GM04503 (cell line): ENCODE measurements around the gene ZNF76.

Experiments used
- DNase-seq: peaks from one replicate; pipeline ENCODE4 v3.0.0-alpha.2; 2012; ENCODE audit warnings: low read depth

ZNF76 gene

DNA sequence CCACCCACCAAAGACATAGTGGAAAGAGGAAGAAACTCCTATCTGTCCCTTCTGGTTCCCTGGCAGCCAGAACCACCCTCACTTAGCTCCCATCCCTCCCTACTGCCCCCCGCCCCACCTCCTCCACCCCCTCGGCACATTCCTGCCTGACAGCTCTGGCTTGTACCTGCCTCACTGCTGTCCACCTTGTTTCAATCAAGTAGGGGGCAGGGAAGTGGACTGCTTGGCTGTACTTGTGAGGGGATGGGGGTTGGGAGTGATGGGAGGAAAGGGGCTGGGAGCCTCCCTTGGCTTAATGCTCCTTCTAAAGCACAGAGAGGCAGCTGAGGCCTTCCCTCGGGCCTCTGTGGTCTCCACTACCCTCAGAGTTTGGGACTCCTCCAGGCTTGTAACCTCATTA lies 22.1 kb upstream of the ZNF76 start:
- DNase-seq = no peak

DNA sequence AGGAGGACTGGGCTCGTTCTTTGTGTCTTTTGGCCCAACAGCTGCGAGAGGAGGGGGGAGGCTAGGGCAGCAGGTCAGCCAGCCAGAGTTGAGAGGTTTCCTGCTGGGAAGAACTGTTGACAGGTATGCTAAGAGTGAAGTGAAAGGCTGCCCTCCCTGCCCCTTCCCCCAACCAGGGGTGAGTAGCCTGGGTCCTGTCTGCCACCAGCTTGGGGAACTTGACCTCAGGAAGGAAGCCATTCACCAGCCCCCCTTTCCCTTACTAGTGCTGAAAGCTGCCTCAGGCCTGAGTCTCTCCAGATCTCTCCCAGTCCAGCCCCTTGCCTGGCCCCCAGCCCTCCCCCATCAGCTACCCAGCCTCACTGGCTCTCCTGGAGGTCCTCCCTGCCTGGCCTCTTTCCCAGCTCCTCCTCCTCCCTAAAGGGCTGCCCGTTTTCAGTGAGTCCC lies 20.7 kb upstream of the ZNF76 start:
- no peak for DNase-seq

DNA sequence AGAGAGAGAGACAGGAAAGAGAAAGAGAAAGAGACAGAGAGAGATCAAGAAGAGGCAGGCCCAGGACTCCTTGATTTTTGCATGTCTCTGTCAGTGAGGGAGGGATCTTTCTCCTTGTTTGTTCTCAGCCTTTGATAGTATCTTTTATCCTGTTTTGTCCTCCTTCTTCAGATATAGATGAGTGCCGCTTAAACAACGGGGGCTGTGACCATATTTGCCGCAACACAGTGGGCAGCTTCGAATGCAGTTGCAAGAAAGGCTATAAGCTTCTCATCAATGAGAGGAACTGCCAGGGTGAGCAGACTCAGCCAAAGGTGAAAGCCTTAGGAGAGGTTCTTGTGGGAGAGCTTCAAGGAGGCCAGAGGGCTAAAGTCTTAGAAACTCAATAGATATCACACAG lies 20.0 kb upstream of the ZNF76 start:
- no peak for DNase-seq

DNA sequence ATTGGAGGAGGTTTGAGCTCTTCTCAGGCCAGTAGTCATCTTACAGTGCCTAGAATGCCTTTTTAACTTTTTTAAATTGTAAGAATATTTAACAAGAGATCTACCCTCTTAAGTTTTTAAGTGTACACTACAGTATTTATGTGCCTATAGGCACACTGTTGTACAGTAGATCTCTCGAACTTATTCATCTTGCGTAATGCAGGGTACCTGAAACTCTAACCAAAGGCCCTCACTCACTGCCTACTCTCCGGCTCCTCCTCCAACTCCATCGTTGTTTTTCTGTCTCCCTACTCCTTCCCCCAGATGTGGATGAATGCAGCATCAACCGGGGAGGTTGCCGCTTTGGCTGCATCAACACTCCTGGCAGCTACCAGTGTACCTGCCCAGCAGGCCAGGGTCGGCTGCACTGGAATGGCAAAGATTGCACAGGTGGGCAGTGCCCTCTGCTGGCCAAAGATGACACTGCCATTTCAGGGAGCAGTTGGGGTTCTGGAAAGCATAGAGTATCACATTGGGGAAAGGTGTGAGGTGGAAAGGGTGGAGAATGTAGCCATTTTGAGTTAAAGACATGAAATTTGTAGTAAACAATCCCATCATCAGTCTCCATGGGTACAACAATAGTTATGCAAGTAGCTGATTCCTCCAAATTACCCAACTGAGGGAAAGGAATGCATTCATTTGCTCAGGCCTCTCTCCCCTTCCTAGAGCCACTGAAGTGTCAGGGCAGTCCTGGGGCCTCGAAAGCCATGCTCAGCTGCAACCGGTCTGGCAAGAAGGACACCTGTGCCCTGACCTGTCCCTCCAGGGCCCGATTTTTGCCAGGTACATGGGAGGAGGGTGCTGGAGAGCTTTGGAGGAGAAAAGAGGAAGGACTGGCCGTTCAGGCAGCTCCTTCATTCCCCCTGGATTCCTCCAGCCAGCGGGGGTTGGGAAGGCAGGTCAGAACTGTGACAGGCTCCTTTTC lies 18.4 kb upstream of the ZNF76 start:
- no peak for DNase-seq

DNA sequence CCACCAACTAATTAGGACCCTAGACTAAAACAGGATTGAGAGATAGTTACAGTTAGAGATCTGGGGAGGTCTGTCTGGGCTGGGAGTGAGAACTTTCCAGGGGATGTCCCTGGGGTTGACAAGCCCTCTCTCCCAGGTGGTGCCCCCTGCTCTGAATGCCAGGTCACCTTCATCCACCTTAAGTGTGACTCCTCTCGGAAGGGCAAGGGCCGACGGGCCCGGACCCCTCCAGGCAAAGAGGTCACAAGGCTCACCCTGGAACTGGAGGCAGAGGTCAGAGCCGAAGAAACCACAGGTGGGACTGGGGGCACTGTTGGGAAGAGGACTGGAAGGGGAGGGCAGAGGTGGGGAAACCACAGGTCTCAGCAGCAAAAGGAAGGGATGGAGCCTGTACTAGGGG lies 17.0 kb upstream of the ZNF76 start:
- no peak for DNase-seq

- DNase-seq = no peak
Observed at GRCh38 chr6:35242906-35243305, 16.6 kb upstream of the ZNF76 start.

DNA sequence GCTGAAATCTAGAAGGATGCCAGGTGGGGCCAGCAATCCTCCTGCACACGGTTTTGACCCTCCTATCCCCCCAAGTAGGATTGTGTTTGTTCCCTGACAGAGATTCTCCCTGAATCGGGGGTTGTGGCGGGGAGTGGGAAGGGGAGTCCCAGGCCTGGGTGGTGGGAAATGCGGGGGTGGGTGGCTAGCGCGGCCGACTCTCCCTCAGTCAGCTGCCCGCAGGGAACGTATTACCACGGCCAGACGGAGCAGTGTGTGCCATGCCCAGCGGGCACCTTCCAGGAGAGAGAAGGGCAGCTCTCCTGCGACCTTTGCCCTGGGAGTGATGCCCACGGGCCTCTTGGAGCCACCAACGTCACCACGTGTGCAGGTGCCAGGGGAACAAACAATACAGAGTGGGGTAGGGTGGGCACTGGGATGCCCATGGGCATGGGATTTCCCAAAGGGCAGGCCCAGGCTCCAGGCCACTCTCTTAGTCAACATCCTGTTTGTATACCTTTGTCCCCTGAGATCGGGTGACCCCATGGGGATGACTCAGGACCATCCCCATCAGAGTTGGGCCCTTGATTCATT lies 16.1 kb upstream of the ZNF76 start:
- no peak for DNase-seq

- no peak for DNase-seq
Observed at GRCh38 chr6:35244551-35244950, 15.0 kb upstream of the ZNF76 start.

DNA sequence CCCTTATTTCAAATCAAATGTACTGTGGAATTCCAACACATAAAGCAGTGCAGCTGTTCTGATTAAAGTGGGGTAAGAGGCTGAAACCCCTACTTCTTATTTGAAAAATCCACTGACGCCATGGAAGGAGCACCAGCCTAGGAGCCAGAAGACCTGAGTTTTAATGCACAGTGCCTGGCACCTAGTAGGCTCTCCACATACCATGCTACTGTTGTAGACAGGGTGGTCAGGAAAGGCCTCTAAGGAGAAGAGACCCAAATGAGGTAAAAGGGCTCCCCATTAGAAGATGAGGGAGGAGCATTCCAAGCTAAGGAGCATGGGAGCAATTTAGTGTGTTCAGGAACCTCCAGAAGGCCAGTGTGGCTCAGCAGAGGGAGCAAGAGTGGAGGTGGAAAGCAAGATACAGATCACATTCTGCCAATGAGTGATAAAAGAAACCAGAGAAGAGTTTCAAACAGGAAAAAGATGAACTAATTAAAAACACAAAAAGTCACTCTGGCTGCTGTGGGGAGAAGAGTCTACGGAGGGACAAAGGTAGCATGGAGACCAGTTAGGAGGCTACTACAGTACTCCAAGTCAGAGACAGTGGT lies 11.8 kb upstream of the ZNF76 start:
- DNase-seq = no peak

- no peak for DNase-seq
Observed at GRCh38 chr6:35248300-35248699, 11.2 kb upstream of the ZNF76 start.

DNA sequence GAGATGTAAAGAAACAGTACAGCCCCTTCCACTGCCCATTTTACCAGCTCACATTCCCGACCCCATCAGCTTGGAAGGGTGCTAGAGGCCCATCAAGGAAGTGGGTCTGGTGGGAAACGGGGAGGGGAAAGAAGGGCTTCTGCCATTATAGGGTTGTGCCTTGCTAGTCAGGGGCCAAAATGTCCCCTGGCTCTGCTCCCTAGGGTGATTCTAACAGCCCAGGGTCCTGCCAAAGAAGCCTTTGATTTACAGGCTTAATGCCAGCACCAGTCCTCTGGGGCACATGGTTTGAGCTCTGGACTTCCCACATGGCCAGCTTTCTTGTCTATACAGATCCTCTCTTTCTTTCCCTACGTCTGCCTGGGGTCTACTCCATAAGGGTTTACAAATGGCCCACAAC lies 10.6 kb upstream of the ZNF76 start:
- DNase-seq = no peak

DNA sequence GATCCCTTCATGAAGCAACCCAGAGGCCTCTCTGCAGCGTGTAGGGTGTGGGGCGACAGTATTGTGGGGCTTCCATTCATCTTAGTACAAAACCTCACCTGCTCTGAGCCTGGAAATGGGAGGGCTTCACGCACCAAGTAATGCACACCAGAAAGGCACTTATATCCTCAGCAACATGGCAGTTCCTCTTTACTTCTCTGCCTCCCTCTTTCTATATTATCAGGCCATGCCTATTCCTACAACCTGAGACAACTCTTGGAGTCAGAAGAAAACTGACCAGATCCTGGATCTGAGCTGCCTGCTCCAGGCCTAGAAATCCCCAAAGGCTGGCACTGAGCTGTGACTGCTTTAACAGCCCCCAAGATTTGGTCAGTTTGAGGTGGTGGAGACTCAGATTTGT lies 7.6 kb upstream of the ZNF76 start:
- DNase-seq = no peak

- DNase-seq = no peak
Observed at GRCh38 chr6:35253249-35253648, 6.3 kb upstream of the ZNF76 start.

DNA sequence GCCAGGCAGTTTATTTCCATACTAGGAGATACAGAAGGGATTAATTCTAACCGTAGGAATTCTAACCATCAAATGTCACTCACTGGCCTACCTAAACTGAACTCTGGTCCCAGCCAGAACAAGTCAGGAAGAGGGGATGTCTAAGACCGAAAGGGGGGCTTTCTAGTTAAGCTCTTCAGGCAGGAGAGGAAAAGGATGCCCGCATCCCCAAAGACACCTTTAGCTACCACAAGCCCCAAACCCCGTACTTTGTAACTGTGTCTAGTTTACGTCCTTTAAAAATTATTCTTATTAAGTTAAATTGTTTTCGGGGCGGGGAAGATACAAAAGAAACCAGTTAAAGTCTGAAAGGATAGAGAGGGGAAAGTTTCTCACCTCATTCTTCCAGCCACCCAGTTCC lies 1.2 kb upstream of the ZNF76 start:
- no peak for DNase-seq

DNA sequence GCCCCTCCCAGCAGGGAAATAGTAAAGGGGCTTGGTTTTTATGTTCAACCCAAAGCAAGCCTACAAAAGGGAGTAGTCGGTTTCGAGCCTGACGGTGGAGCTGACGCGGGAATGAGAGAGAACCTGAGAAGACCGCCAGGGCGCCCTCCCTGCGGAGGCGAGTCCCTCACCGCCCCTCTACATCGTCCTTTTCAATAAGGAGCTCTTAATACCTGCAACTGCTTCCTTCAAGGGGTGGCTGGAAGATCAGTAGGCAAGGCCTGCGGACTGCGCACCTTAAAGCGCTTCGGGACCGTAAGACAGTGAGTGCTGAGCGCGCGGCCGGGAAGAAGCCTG lies 709 bp upstream of the ZNF76 start:
- DNase-seq = peak; percentile 18

GRCh38 chr6:35259948-35260590 lies 534 bp downstream of the ZNF76 start:
- DNase-seq = no peak

- DNase-seq = no peak
Observed at GRCh38 chr6:35260591-35261570, 1.3 kb downstream of the ZNF76 start.

GRCh38 chr6:35262596-35262995 lies 3.1 kb downstream of the ZNF76 start:
- peak; percentile 17 for DNase-seq

DNA sequence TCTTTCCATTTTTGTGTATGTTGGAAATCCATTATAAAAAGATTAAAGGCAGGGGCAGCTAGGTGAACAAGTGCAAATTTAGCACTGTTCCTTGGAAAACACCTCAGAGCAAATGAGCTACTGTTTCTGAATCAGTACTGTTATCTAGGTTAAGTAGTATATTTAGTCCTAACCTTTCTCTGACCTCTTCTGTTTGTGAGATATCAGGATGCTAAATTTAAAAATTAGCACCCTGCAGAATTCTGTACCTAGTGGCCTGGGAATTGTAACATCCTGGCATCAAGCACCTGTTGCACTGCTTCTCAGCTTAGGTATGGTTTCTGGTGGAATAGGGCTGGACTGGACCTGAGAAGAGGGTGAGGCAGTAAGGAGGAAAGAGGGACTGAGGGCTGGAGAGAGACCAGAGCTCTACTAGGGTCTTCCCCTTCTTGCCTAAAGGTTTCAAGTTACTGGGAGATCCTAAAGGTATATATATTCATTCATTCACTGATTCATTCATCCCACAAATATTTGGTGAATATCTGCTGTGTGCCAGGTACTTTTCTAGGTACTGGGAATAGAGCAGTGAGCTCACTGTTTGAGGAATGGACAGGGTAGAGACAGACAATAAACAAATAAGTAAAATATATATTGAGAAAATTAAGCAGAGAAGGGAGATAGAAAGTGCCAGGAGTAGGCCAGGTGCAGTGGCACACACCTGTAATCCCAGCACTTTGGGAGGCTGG lies 5.2 kb downstream of the ZNF76 start:
- no peak for DNase-seq

GRCh38 chr6:35265523-35265922 lies 6.0 kb downstream of the ZNF76 start:
- DNase-seq = no peak

GRCh38 chr6:35267446-35267845 lies 7.9 kb downstream of the ZNF76 start:
- no peak for DNase-seq
